ENCODE data around the gene CCM2. TPM values are rescaled to one million over a fixed set of nuclear protein-coding genes. Genes with fewer than 3 reads are reported as not detected.
"Not testable (repeated sequence)": the region's sequence is repeated elsewhere in the genome, so short reads cannot be mapped to it uniquely, and the experiment has no call there.

CCM2 gene
- total RNA-seq, 1 donor from 2014 or later: 44.8 TPM

DNA sequence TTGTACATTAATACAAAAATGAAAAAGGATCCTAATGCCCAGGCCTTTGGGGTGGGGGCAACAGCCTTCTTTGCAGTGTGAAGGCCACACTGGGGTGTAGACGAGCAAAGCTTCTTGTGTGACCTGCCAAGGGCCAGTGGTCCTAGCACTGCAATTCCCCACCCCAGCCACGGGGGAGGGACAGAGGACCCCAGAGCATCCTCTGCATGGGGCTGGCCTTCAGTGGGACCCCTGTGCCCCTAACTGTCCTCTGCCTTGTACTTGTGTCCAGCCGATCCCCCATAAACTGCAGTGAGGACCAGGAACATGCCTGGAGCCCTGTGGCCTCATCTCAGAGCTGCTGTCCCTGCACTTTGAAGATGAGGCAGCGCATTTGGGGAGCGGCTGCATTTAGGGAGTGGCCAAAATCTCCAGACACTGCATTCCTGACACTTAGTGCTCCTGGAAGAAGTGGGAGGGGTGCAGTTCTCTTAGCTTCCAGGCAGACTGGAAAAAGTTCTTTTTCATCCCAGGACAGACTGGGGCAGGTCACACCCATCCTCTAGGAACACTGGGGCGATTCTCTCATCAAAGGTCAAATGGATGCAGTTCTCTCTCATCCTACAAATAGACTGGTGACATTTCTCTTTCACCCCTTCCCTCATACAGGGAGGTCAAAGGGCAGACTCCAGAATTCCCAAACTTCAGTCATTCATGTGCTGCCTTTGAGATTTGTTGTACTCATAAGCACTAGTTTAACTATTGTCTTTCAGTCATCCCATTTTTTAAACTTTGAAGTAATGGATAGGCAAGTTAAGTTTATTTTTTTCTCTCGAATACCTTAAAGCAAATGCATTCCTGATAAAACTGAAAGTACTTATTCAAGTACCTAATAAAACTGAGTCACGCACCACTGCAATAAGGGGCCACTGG, 20.3 kb upstream of the CCM2 start:
- ATAC-seq (no peak), DNase-seq (ENCODE audit: low spot score) (no peak)

DNA sequence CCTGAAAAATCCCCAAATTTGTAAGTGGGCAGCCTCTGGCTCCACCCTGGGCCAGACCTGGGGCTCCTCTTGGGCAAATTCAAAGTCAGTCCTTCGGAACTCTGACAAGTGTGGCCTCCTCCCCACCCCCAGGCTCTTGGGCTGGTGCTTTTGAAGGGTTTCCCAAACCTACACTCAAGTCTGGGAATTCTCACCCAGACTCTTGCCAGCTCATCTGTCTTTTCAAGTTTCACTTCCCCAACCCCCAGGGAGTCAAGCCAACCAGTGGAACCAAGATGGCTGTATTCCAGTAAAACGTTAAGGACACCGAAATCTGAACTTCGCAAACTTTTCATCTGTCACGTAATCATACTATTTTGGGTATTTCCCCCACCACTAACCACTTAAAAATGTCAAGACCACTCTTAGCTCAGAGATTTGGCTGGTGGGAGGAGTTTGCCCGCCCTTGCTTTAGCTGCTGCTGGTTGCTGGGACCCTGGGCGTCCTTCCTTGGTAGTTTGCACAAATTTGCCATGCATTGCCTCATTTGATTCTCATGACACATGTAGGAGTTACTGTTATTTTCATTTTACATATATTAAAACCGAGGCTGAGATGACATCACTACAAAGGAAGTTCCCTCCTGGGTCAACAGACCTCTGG, 19.5 kb upstream of the CCM2 start:
- ATAC-seq (no peak), DNase-seq (ENCODE audit: low spot score) (no peak)

DNA sequence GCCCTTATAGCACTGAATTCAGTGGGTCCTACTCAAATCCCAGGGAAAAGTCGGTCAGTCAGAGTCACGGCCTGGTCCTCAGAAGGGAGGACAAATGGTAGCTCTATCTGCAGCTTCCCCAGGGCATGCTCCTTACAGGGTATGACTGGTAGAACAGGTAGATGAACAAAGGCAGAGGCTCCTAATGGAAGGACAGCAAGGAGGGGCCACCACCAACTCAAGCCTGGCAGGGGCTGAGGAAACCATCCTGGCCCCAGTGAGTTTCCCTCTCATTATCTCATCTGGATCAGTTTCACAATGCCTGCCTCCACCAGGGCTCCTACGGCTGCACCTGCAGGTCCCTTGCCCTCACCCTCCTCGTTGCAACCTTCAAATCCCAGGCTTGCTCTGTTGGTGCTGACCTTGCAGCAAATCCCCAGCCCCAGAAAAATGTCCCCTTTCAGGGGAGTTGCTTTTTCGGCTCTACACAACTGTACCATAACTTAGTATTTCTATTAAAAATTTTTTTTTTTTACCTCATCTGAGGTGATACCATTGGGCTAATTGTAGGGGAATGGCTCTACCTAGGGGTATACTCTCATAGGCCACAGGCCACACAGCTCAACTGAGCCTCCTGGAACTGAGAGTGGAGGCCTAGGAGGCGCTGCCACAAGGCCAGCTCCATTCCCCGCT, 18.8 kb upstream of the CCM2 start:
- no peak for DNase-seq (ENCODE audit: low spot score)
- no peak for ATAC-seq

- ATAC-seq (no peak), DNase-seq (ENCODE audit: low spot score) (no peak)
Observed at GRCh38 chr7:44982535-44982923, 17.5 kb upstream of the CCM2 start.

DNA sequence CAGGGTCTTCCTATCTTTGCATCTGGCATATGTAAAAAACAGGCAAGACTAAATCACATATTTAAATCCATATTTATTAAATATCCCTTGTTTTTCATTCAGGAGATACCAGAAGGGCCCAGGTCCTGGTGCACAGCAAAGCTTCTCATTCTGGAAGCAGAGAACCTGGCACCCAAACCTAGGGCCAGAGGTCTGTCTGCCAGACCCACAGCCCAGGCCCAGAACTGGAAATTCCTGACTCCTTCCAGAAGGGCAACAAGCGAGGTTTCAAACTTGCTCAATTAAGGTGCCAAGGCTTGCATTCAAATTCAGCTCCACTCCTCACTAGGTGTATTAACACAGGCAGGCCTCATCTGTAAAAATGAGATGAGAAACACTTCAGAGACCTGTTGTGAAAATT, 17.0 kb upstream of the CCM2 start:
- no peak for DNase-seq (ENCODE audit: low spot score)
- ATAC-seq: no peak

DNA sequence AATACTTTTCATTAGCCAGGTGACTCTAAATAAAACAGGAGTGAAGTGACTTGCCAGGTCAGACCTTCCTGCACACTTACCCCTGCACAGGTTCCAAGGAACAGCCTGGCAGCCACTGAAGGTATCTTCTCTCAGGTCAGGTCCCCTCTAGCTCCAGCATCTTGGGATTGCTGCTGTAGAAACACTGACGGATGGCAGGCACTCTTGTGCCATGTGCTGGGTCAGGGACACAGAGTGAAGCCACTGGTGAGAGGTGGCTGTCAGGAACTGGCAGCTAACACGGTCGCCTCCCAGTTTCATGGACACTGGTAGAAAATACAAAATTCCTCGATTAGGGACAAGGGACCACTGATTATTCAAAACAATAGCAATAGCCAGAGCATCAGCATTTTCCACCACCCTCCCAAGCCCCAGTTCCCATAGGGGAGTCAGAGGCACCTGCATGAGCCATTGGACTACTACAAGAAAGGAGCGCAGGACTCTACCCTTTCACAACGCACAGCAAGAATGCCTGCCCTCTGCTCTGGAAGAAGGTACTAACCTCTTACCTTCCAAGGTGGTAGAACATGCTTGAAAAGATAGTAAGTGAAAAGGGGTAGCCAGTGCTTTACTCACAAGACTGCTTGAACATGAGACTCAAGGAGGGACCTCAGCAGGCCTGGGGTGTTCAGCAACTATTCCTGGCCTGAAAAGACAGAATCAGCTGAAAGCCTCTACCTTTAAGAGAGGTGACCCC, 16.1 kb upstream of the CCM2 start:
- ATAC-seq (no peak), DNase-seq (ENCODE audit: low spot score) (no peak)

DNA sequence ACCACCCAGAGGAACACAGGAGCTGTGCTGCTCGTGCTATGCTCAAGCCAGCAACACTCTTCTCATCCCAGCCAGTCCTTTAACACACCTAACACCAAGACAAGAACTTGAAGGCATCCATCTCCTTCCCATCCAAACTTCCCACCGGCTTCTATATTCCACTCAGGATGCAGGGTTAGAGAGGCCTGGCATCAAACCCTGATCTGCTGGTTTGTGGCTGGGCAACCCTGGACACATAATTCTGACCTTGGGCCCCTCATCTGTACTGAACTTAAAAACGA, 15.6 kb upstream of the CCM2 start:
- no peak for ATAC-seq
- no peak for DNase-seq (ENCODE audit: low spot score)

- DNase-seq (ENCODE audit: low spot score) (no peak), ATAC-seq (no peak)
Observed at GRCh38 chr7:44985033-44985695, 14.8 kb upstream of the CCM2 start.

- ATAC-seq (no peak), DNase-seq (ENCODE audit: low spot score) (no peak)
Observed at GRCh38 chr7:44985900-44986217, 14.1 kb upstream of the CCM2 start.

DNA sequence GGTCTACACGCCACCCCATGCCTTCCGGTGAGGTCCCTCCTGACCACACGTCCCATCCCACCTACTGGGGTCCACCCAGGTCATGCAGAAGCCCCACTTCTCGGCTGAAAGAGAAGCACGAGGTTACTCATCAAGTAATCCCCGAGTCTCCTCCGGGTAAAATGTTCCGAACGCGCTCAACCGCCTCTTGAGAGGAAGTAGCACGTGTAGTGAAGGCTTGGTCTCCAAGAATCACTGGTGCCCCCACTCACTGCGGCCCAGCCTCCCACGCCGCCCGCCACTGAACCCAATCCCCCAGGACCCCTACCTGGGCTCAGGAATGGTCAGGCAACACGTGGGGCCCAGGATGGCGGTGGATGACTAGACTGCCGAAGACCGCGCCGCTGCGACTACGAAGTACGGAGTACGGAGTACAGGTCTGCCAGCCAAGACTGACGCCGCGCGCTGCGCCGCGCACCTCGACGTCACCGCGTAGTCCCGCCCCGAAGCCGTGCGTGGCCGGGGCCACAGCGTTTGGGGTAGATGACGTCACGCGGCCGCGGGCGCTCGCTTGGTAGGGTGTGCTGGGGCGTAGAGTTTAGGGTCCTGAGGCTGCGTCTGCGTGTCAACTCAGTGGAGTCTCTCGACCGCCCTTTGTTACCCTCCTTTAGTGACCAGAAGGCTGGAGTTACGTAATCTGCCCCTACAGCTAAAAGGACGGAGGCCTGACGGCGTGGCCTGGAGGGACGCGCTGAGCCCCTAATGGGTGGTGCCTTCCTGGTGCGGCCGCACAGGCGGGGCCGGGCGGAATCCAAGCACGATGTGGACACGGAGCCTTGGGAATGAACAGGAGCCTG, 13.6 kb upstream of the CCM2 start:
- DNase-seq (ENCODE audit: low spot score): peak; percentile 95
- ATAC-seq: peak; percentile 97

GRCh38 chr7:44987457-44987856, 12.5 kb upstream of the CCM2 start:
- ATAC-seq (no peak), DNase-seq (ENCODE audit: low spot score) (no peak)

DNA sequence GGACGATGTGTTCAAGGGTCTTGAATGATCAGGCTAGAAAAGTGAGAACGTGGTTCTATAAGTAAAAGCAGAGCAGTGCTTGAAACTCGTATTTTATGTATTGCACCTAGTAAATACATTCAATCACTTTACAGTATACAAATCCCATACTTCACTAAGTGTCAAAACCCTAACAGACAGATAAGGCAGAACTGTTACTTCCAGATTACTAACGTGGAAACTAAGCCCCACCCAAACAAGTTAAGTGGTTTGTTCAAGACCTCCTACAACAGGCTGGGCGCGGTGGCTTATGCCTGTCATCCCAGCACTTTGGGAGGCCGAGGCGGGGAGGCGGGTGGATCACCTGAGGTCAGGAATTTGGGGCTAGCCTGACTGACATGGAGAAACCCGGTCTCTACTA, 12.0 kb upstream of the CCM2 start:
- DNase-seq (ENCODE audit: low spot score) (no peak), ATAC-seq (no peak)

GRCh38 chr7:44988701-44989100, 11.3 kb upstream of the CCM2 start:
- ATAC-seq: no peak
- no peak for DNase-seq (ENCODE audit: low spot score)

DNA sequence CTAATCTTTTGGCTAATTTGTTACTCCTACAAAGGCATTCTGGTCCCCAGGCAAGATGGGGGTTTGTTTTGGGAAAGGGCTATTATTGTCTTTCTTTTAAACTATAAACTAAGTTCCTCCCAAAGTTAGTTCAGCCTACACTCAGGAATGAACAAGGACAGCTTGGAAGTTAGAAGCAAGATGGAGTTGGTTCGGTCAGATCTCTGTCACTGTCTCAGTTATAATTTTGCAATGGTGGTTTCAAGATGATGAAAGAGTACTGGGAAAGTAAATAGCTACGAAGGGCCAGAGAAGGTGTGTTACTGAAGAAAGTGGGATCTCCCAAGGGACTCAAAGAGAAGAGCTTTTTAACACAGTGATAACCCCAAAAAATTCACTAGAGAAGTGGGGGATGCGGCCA, 10.9 kb upstream of the CCM2 start:
- no peak for ATAC-seq
- DNase-seq (ENCODE audit: low spot score): no peak

DNA sequence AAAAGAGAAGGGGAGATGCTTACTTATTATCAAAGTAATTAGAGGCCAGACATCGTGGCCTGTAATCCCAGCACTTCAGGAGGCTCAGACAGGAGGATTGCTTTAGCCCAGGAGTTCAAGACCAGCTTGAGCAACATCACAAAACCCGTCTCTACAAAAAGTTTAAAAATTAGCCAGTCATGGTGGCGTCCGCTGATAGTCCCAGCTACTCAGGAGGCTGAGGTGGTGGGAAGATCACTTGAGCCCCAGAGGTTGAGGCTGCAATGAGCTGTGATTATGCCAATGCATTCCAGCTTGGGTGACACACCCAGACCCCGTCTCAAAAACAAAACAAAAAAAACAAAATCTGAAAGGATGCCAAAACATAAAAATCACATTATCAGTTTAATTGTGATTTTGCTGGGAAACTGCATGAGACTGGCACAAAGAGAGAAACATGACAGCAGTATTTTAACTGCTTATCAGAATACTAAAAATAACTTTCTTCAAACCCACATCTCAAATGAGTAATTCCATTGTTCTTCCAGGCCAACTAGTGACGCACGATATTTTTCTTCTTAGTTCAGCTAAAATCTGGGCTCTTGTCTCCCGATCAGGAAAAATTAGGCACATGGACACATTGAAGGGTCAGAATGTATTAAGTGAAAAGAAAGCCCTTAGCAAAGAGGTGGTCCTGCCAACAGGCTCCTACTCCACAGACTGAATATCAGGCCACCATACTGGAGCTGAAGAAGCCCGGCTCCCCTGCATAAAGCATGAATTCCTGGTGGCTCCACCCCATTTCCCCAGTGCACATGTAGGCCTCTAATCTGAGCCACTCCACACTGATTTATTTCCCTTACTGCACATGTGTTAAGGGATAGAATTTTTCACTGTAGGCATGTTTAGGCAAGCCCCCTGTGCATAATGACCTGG, 9.6 kb upstream of the CCM2 start:
- DNase-seq (ENCODE audit: low spot score): no peak
- ATAC-seq: no peak

GRCh38 chr7:44992004-44992795, 7.8 kb upstream of the CCM2 start:
- DNase-seq (ENCODE audit: low spot score); ATAC-seq: not testable (repeated sequence)

DNA sequence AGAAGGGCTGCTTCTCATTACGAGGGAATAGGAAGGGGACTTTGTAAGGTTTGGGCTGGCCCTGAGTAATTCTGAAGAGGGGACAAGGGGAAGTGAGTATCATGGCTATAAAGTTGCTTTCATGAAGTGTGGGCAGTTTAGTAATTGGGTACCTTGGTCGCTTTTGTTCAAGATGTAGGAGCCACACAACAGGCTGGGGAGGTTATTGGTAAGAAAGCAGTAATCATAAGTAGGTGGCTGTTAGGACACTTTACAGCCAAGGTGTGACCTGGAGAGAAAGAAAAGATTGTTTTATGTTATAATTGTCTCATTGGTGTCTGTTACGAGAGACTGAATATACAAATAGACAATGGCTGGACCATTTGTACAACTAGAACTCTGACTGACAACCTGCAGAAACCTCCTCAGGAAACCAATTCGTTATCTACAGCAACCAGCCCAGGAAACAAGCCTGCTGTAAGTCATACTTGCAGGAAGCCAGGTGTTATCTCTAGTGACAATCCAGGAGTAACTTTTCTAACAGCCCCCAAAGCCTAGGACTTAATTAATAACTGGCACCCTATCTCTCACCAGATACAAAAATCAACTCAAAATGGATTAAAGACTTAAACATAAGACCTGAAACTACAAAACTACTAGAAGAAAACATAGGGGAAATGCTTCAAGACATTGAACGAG, 5.0 kb upstream of the CCM2 start:
- no peak for ATAC-seq
- DNase-seq (ENCODE audit: low spot score): no peak
